GM18505 (cell line): ENCODE data around the gene RXFP2.

ENCODE experiments used
- ATAC-seq: cut with Tn5 transposase; IDR thresholded peaks from one replicate; pipeline ENCODE4 v1.9.1; 2021; ENCODE audit not compliant: unreplicated experiment
- POLR2A ChIP-seq: IDR thresholded peaks from 4 replicates; pipeline ENCODE4 v1.6.1; 2011; ENCODE audit warnings: borderline replicate concordance; ENCODE audit not compliant: insufficient read depth, insufficient read length; ENCODE audit errors: extremely low read depth

RXFP2 gene

DNA sequence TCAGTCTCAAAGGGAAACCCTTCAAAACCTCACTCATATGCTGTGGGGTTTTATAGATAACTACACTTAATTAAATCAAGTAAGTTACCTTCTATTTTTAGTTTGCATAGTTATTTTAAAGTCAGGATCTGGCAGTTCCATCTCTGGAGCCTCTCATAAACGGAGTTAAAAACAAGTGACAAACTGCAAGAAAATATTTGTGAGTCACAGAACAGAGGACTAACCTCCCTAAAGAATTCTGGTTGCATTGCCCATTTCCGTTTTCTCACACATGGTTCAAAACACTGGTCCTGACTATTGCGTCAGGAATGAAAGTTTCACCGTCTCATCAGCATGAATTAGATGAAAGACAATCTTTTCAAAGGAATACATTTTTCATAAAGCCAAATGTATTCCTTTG, 10.6 kb downstream of the RXFP2 start:
- ATAC-seq: no peak
- TF ChIP-seq POLR2A: no peak

DNA sequence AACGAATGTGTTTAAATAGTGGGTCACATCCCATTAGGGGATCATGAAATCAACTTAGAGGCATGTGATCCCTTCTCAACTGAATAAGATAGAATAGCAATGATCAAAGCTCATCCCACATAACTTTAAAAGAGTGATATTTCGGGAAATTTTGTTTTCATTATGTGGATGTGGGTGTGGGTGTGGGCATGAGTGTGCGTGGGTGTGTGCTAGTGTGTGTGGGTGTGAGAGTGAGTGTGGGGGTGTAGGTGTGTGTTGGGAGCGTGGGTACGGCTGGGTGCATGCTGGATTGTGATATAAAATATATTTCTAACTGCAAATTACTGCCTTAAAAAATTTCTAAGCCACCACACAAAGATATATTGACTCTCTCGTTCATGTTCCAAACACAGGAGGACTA, 15.9 kb downstream of the RXFP2 start:
- ATAC-seq: no peak
- TF ChIP-seq POLR2A: no peak

DNA sequence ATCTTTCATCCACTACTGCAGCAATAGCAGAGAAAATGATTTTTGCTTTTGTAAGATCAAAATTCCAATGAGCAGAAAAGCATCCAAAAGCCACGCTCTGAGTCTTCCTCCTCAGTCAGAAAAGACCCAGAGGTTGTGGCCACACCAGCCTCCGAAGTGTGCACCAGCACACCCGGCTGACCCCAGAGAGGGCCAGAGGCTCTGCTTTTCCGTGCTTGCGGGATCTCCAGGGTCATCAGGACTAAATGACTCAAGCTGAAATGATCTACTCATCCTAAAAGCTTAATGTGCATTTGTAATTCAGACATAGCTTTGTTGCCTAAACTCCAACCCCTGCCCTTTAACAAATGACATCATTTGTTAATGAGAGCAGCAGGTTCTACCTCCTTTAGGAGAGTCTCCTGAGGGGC, 16.5 kb downstream of the RXFP2 start:
- TF ChIP-seq POLR2A: no peak
- no peak for ATAC-seq

- no peak for TF ChIP-seq POLR2A
- ATAC-seq: no peak
Observed at GRCh38 chr13:31756346-31756745, 17.0 kb downstream of the RXFP2 start.

GRCh38 chr13:31761951-31762350, 22.6 kb downstream of the RXFP2 start:
- no peak for ATAC-seq
- TF ChIP-seq POLR2A: no peak

DNA sequence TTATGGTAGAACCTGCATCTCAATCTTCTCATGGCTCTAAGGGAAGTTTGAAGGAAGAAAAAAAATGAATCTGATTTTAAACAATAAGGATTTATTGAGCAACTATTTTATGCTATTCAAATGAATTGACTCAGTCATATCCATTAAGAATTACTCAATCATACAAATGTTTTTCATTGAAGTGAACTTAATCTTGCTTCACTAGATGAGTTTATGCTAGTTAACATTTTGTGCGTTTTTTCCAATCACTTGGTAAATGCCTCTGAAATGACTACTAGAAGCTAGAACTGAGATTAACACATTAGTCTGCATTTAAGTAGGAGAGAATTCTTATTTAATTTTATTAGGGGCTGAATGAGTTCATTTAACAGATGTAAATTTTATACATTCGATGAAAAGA, 25.2 kb downstream of the RXFP2 start:
- ATAC-seq: no peak
- no peak for TF ChIP-seq POLR2A

- TF ChIP-seq POLR2A: no peak
- no peak for ATAC-seq
Observed at GRCh38 chr13:31765138-31765785, 25.9 kb downstream of the RXFP2 start.

DNA sequence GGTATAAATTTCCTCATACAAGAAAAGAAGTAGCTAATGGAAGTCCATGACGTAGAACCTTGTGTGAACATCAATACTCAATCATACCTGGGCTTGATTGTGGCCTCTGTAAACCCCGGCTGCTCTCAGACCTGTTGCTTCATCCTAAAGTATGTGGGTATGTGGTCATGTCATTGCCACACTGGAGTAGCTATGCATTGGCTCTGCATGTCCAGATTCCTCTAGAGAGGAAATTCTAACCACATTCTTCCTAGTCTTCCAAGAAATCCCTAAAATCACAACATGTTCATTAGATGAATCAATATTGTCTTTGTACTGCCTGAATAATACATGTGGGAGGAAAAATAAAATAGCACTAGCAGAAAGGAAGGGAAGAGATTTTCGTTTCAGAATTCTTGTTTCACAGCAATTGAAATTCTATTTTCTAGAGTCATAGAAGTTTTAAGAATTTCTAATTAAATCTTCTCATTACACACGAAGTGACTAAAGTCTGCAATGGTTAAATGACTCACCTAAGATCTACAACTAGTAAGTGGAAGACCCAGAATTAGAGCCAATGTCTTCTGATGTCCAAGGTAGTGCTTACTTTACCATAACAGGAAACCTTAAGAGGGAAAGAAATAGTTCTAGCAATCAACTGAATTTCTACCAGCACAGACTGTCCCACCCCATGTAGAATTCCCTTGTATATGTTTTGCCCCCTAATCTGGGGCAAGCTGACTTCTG, 28.0 kb downstream of the RXFP2 start:
- ATAC-seq: no peak
- TF ChIP-seq POLR2A: no peak

GRCh38 chr13:31768351-31768750, 29.0 kb downstream of the RXFP2 start:
- no peak for TF ChIP-seq POLR2A
- ATAC-seq: no peak

- ATAC-seq: no peak
- no peak for TF ChIP-seq POLR2A
Observed at GRCh38 chr13:31769575-31769974, 30.2 kb downstream of the RXFP2 start.

DNA sequence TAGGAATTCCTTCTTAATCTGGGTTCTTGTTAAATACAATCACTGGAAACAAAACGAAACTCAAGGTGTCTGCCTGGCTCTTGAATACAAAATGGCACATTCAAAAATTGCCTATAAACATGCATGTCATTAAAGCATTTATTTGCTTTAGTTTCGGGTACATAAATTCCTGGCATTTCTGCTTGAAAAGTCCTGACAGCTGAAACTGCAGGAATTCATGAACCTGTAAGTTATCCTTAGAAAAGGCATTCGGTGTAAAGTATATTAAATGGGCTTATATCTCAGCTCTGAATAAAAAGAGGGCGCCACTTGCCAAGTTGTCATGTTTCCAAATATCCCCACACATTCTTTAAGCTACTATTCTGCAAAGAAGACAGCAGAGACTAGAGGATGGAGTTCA, 32.9 kb downstream of the RXFP2 start:
- ATAC-seq: no peak
- TF ChIP-seq POLR2A: no peak

DNA sequence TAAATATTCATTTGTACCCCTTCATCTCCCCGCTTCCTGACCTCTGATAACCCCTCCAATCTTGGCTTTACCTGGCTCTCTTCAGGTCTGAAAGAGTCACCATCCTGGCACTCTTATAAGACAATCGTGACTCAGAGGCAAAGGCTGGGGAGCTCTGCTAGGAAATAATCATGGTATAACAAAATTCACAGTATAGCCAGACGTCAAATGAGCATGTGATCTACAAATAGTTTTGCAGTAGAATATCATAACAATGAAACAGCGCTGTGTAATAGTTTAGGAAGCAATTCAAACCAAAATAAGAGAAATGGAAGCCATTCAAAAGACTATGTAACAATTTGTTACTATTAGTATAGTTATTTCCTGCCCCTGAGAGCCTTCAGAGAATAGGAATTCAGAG, 34.2 kb downstream of the RXFP2 start:
- ATAC-seq: no peak
- TF ChIP-seq POLR2A: no peak

DNA sequence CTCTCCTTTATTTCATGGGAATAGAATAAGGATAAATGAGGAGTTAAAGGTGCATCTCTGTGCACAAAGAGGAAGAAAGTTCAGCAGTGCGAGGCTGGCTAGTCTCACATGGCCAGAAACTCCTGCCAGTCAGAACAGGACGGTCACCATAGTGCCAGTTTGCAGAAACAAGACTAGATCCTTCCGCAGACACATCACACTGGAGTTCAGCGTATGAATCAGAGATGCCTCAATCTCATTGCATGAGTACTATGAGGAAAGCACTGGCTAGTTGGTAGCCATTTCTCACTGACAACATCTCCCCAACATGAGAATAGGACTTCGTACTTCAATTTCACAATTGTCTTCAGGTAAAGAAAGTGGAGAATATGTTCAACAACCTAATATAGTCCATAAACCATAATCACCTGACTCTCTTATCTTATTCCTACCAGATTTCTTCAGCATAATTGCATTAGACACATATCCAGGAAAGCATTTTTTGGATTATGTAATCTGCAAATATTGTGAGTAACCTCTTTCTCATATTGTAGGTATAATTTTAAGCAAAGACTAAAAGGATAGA, 34.9 kb downstream of the RXFP2 start:
- TF ChIP-seq POLR2A: no peak
- no peak for ATAC-seq

DNA sequence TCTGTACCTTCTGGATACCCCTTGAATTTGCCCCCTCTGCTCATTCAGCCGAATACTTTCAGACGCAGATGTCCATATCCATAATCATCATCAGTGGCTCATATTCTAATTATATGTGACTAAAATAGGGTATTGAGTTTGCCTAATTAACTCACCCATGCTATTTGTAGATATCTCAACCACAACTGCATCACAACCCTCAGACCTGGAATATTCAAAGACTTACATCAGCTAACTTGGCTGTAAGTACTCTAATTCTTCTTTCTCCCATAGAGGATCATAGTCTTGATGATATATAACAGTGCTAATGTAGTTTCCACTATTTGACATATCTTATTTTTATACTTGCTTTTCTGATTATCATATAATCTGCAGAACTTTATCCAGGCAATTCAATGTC, 35.8 kb downstream of the RXFP2 start:
- no peak for TF ChIP-seq POLR2A
- ATAC-seq: no peak

DNA sequence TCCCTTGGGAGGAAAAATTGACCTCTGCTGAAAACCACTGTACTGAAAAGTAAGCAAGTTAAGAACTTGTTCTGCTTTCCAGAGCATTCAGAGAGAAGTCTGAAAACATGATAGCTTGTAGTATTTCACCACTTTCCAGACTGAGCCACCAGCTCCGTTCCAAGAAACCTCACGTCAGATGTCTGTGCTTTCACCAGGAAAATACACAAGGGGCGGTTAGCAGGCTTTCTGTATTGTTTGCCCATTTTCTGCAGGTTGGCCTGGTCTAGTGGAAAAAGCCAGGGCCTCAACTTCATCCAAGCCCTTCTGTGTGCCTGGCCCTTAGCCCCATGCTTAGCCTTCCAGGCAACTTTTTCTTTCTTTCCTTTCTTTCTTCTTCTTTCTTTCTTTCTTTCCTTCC, 36.4 kb downstream of the RXFP2 start:
- ATAC-seq: no peak
- no peak for TF ChIP-seq POLR2A

DNA sequence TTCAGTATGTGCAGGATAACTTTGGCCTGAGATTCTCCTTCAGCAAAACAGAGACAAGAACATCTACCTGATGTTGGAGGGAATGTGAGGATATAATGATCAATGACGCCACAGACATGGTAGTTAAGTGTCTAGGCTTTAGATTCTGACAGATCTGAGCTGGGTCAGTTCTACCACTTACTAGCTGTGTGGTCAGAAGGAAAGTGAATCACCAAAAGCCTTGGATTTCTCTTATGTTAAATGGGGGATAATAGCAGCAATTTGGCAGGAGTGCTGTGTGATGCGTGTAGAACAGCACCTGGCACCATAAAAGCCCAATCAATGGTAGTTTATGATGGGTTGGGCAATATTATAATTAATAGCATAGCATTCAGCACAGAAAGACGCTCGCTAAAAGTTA, 41.7 kb downstream of the RXFP2 start:
- no peak for TF ChIP-seq POLR2A
- no peak for ATAC-seq
